ENCODE measurements around the gene PAQR9.

PAQR9 gene

GRCh38 chr3:142929890-142930289, 33.6 kb downstream of the PAQR9 start:
- Histone ChIP-seq H3K9ac (ENCODE audit: insufficient read length) (no peak overlapping the region), H3K36me3 (ENCODE audit: insufficient read depth, low read length) (no peaks in the 10 kb centered on the region), H3K4me3 (no peak overlapping the region), H3K27ac (no peak overlapping the region), H3K9me3 (ENCODE audit: low read depth, low read length) (no peaks in the 10 kb centered on the region)
- DNase-seq (ENCODE audit: low read depth, low spot score), result no peak
- no peak for TF ChIP-seq FOXP2 (optimal IDR thresholded peaks at IDR 0.05; ENCODE audit: control extremely low read depth, extremely low read length, insufficient read depth)
- no peak for TF ChIP-seq POLR2AphosphoS5 (IDR thresholded peaks at IDR 0.05; ENCODE audit: borderline replicate concordance, low read depth, low read length)
- TF ChIP-seq EZH2 (IDR thresholded peaks at IDR 0.05), result no peak

DNA sequence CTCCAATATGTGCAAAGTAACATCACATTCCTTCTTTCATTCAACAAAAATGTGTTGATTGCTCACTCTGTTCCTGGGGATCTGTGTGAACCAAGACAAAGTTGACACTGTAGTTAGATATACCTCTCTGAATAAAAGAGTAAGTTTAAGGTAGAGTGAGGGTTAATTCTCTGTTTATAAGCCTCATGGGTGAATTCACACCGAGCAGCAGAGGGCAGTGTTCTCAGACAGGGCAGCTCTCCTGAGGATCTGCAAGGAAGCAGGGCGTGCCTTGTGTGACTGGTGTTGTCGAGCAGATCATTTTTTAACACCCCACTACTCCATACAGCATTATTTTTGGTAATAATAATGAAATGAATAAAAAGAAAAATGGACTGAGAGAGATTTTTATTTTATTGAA, 34.4 kb downstream of the PAQR9 start:
- no peak overlapping the region for H3K4me3 ChIP-seq
- TF ChIP-seq FOXP2 (optimal IDR thresholded peaks at IDR 0.05; ENCODE audit: control extremely low read depth, extremely low read length, insufficient read depth), result no peak
- no peak for TF ChIP-seq EZH2 (IDR thresholded peaks at IDR 0.05)
- H3K9ac ChIP-seq (ENCODE audit: insufficient read length), result no peak overlapping the region
- no peaks in the 10 kb centered on the region for H3K36me3 ChIP-seq (ENCODE audit: insufficient read depth, low read length)
- no peaks in the 10 kb centered on the region for H3K9me3 ChIP-seq (ENCODE audit: low read depth, low read length)
- no peak overlapping the region for H3K27ac ChIP-seq
- no peak for DNase-seq (ENCODE audit: low read depth, low spot score)

DNA sequence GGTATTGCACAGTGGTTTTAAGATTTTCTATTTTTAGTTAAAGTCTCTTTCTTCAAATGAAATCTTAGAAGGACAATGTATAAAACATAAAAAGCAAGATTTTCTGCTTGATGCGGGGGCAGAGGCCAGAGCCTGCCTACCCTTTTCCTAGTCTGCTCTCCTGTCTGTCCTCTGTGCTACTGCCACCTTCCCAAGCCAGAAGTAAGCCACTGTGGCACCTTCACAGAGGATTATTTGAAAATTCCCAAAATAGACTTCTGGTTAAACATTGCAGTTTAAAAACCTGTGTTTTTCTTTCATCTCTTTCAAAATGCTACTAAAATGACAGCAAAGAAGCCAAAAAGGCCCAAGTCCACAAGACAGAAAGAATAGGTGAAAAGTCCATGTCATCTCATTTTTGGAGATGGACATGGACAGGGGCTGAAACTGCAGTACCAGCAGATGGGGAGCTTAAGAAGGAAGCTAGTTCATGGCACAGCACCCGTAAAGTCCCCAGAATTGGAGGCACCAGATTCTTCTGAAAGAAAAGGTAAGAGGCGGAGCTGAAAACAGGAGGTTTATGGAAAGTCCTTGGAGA, 37.0 kb downstream of the PAQR9 start:
- Histone ChIP-seq H3K9me3 (ENCODE audit: low read depth, low read length) (no peaks in the 10 kb centered on the region), H3K27ac (no peak overlapping the region), H3K9ac (ENCODE audit: insufficient read length) (no peak overlapping the region), H3K36me3 (ENCODE audit: insufficient read depth, low read length) (no peaks in the 10 kb centered on the region), H3K4me3 (no peak overlapping the region)
- TF ChIP-seq POLR2AphosphoS5 (IDR thresholded peaks at IDR 0.05; ENCODE audit: borderline replicate concordance, low read depth, low read length) (no peak), EZH2 (IDR thresholded peaks at IDR 0.05) (no peak), FOXP2 (optimal IDR thresholded peaks at IDR 0.05; ENCODE audit: control extremely low read depth, extremely low read length, insufficient read depth) (no peak)
- no peak for DNase-seq (ENCODE audit: low read depth, low spot score)

- no peak overlapping the region for H3K9ac ChIP-seq (ENCODE audit: insufficient read length)
- no peaks in the 10 kb centered on the region for H3K9me3 ChIP-seq (ENCODE audit: low read depth, low read length)
- H3K27ac ChIP-seq, result no peak overlapping the region
- TF ChIP-seq POLR2AphosphoS5 (IDR thresholded peaks at IDR 0.05; ENCODE audit: borderline replicate concordance, low read depth, low read length), result no peak
- TF ChIP-seq FOXP2 (optimal IDR thresholded peaks at IDR 0.05; ENCODE audit: control extremely low read depth, extremely low read length, insufficient read depth), result no peak
- no peak for TF ChIP-seq EZH2 (IDR thresholded peaks at IDR 0.05)
- DNase-seq (ENCODE audit: low read depth, low spot score), result no peak
- H3K36me3 ChIP-seq (ENCODE audit: insufficient read depth, low read length), result no peaks in the 10 kb centered on the region
- no peak overlapping the region for H3K4me3 ChIP-seq
Measured at GRCh38 chr3:142925140-142925539, 38.3 kb downstream of the PAQR9 start.

GRCh38 chr3:142923694-142924093, 39.8 kb downstream of the PAQR9 start:
- Histone ChIP-seq H3K9me3 (ENCODE audit: low read depth, low read length) (no peaks in the 10 kb centered on the region), H3K4me3 (no peak overlapping the region), H3K9ac (ENCODE audit: insufficient read length) (no peak overlapping the region), H3K36me3 (ENCODE audit: insufficient read depth, low read length) (no peaks in the 10 kb centered on the region), H3K27ac (no peak overlapping the region)
- TF ChIP-seq FOXP2 (optimal IDR thresholded peaks at IDR 0.05; ENCODE audit: control extremely low read depth, extremely low read length, insufficient read depth) (no peak), EZH2 (IDR thresholded peaks at IDR 0.05) (no peak), POLR2AphosphoS5 (IDR thresholded peaks at IDR 0.05; ENCODE audit: borderline replicate concordance, low read depth, low read length) (no peak)
- no peak for DNase-seq (ENCODE audit: low read depth, low spot score)

GRCh38 chr3:142916605-142917004, 46.9 kb downstream of the PAQR9 start:
- no peak for DNase-seq (ENCODE audit: low read depth, low spot score)
- no peaks in the 10 kb centered on the region for H3K36me3 ChIP-seq (ENCODE audit: insufficient read depth, low read length)
- TF ChIP-seq POLR2AphosphoS5 (IDR thresholded peaks at IDR 0.05; ENCODE audit: borderline replicate concordance, low read depth, low read length) (no peak), EZH2 (IDR thresholded peaks at IDR 0.05) (no peak), FOXP2 (optimal IDR thresholded peaks at IDR 0.05; ENCODE audit: control extremely low read depth, extremely low read length, insufficient read depth) (no peak)

GRCh38 chr3:142915636-142916035, 47.8 kb downstream of the PAQR9 start:
- Histone ChIP-seq H3K27ac (no peak overlapping the region), H3K36me3 (ENCODE audit: insufficient read depth, low read length) (no peaks in the 10 kb centered on the region), H3K9ac (ENCODE audit: insufficient read length) (no peak overlapping the region), H3K9me3 (ENCODE audit: low read depth, low read length) (no peaks in the 10 kb centered on the region), H3K4me3 (no peak overlapping the region)
- no peak for TF ChIP-seq EZH2 (IDR thresholded peaks at IDR 0.05)
- no peak for TF ChIP-seq FOXP2 (optimal IDR thresholded peaks at IDR 0.05; ENCODE audit: control extremely low read depth, extremely low read length, insufficient read depth)
- TF ChIP-seq POLR2AphosphoS5 (IDR thresholded peaks at IDR 0.05; ENCODE audit: borderline replicate concordance, low read depth, low read length), result no peak
- DNase-seq (ENCODE audit: low read depth, low spot score), result no peak

More at GRCh38 chr3:142916605-142917004, 46.9 kb downstream of the PAQR9 start:
- H3K4me3 ChIP-seq, result no peak overlapping the region
- no peak overlapping the region for H3K9ac ChIP-seq (ENCODE audit: insufficient read length)
- H3K9me3 ChIP-seq (ENCODE audit: low read depth, low read length), result no peaks in the 10 kb centered on the region
- H3K27ac ChIP-seq, result no peak overlapping the region

GRCh38 chr3:142914286-142914811, 49.1 kb downstream of the PAQR9 start:
- TF ChIP-seq EZH2 (IDR thresholded peaks at IDR 0.05), result no peak
- TF ChIP-seq FOXP2 (optimal IDR thresholded peaks at IDR 0.05; ENCODE audit: control extremely low read depth, extremely low read length, insufficient read depth), result no peak
- no peak for TF ChIP-seq POLR2AphosphoS5 (IDR thresholded peaks at IDR 0.05; ENCODE audit: borderline replicate concordance, low read depth, low read length)
- H3K4me3 ChIP-seq, result no peak overlapping the region
- no peak overlapping the region for H3K27ac ChIP-seq
- DNase-seq (ENCODE audit: low read depth, low spot score), result no peak
- no peak overlapping the region for H3K9ac ChIP-seq (ENCODE audit: insufficient read length)
- H3K9me3 ChIP-seq (ENCODE audit: low read depth, low read length), result no peaks in the 10 kb centered on the region
- no peaks in the 10 kb centered on the region for H3K36me3 ChIP-seq (ENCODE audit: insufficient read depth, low read length)

GRCh38 chr3:142913432-142913831, 50.0 kb downstream of the PAQR9 start:
- no peak overlapping the region for H3K4me3 ChIP-seq
- DNase-seq (ENCODE audit: low read depth, low spot score), result no peak
- no peak overlapping the region for H3K9ac ChIP-seq (ENCODE audit: insufficient read length)
- no peaks in the 10 kb centered on the region for H3K36me3 ChIP-seq (ENCODE audit: insufficient read depth, low read length)
- H3K9me3 ChIP-seq (ENCODE audit: low read depth, low read length), result no peaks in the 10 kb centered on the region
- TF ChIP-seq FOXP2 (optimal IDR thresholded peaks at IDR 0.05; ENCODE audit: control extremely low read depth, extremely low read length, insufficient read depth), result no peak
- TF ChIP-seq POLR2AphosphoS5 (IDR thresholded peaks at IDR 0.05; ENCODE audit: borderline replicate concordance, low read depth, low read length), result no peak
- no peak for TF ChIP-seq EZH2 (IDR thresholded peaks at IDR 0.05)
- H3K27ac ChIP-seq, result no peak overlapping the region
